EH (cell line): Measurements from ENCODE around the gene ARHGEF40.

ENCODE experiments used
- DNase-seq: peaks from one replicate; pipeline ENCODE4 v3.0.0-alpha.2; 2015; ENCODE audit warnings: low read depth

ARHGEF40 gene

GRCh38 chr14:21083565-21084325, 13.6 kb downstream of the ARHGEF40 start:
- DNase-seq: no peak

GRCh38 chr14:21084396-21084795, 14.3 kb downstream of the ARHGEF40 start:
- no peak for DNase-seq

GRCh38 chr14:21084998-21085853, 15.1 kb downstream of the ARHGEF40 start:
- peak; percentile 80 for DNase-seq

GRCh38 chr14:21086908-21087293, 16.8 kb downstream of the ARHGEF40 start:
- DNase-seq: no peak

GRCh38 chr14:21087294-21088091, 17.4 kb downstream of the ARHGEF40 start:
- peak; percentile 97 for DNase-seq

GRCh38 chr14:21088687-21089086, 18.6 kb downstream of the ARHGEF40 start:
- DNase-seq: no peak

- DNase-seq: no peak
Observed at GRCh38 chr14:21089271-21089670, 19.2 kb downstream of the ARHGEF40 start.

- DNase-seq: no peak
Observed at GRCh38 chr14:21089877-21090193, 19.7 kb downstream of the ARHGEF40 start.

GRCh38 chr14:21090194-21090939, 20.3 kb downstream of the ARHGEF40 start:
- no peak for DNase-seq

- no peak for DNase-seq
Observed at GRCh38 chr14:21090940-21091663, 21.0 kb downstream of the ARHGEF40 start.

- DNase-seq: no peak
Observed at GRCh38 chr14:21091821-21092272, 21.7 kb downstream of the ARHGEF40 start.

GRCh38 chr14:21092273-21093011, 22.3 kb downstream of the ARHGEF40 start:
- DNase-seq: peak; percentile 67

- no peak for DNase-seq
Observed at GRCh38 chr14:21093018-21093417, 22.9 kb downstream of the ARHGEF40 start.

GRCh38 chr14:21093769-21094681, 23.9 kb downstream of the ARHGEF40 start:
- no peak for DNase-seq

- peak; percentile 61 for DNase-seq
Observed at GRCh38 chr14:21095430-21096205, 25.5 kb downstream of the ARHGEF40 start.

- no peak for DNase-seq
Observed at GRCh38 chr14:21096438-21096837, 26.3 kb downstream of the ARHGEF40 start.

GRCh38 chr14:21096978-21097635, 27.0 kb downstream of the ARHGEF40 start:
- DNase-seq: no peak

- no peak for DNase-seq
Observed at GRCh38 chr14:21097636-21098075, 27.6 kb downstream of the ARHGEF40 start.
